ENCODE results near the gene PTPRM. TPM values are rescaled to one million over a fixed set of nuclear protein-coding genes. Genes with fewer than 3 reads are reported as not detected.

PTPRM gene
- total RNA-seq, 1 donor from 2014 or later: 42.1 TPM

DNA sequence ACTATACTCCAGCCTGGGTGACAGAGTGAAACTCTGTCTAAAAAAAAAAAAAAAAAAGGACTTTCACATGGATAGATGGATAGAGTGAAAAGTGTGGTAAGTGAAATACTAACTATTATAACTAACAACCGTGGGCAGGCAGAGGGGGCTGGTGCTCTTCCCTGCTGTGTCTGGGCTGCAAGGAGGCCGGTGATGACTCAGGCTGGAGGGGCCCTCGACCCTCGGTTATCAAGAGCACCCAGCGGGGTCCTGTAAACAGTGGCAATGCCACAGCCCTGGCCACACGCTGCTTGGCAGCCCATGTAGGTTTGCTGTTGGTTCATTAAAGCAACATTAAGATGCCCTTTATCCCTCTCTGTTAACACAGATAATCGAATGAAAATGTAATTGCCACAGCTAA is 857.4 kb downstream of the PTPRM start:
- no peak for FAIRE-seq
- no peak for DNase-seq (ENCODE audit: low read depth)
- TF ChIP-seq, protein P1, sequence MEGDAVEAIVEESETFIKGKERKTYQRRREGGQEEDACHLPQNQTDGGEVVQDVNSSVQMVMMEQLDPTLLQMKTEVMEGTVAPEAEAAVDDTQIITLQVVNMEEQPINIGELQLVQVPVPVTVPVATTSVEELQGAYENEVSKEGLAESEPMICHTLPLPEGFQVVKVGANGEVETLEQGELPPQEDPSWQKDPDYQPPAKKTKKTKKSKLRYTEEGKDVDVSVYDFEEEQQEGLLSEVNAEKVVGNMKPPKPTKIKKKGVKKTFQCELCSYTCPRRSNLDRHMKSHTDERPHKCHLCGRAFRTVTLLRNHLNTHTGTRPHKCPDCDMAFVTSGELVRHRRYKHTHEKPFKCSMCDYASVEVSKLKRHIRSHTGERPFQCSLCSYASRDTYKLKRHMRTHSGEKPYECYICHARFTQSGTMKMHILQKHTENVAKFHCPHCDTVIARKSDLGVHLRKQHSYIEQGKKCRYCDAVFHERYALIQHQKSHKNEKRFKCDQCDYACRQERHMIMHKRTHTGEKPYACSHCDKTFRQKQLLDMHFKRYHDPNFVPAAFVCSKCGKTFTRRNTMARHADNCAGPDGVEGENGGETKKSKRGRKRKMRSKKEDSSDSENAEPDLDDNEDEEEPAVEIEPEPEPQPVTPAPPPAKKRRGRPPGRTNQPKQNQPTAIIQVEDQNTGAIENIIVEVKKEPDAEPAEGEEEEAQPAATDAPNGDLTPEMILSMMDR (IDR thresholded peaks at IDR 0.05; ENCODE audit: insufficient read depth, low read length, severe bottlenecking): no peak
- no peak overlapping the region for H3K4me3 ChIP-seq (ENCODE audit: low read depth, low read length)
- H3K36me3 ChIP-seq (ENCODE audit: control insufficient read depth, insufficient read depth, low read length): no peaks in the 10 kb centered on the region
- no peaks in the 10 kb centered on the region for H3K27me3 ChIP-seq (ENCODE audit: control insufficient read depth, insufficient read depth, low read length)

DNA sequence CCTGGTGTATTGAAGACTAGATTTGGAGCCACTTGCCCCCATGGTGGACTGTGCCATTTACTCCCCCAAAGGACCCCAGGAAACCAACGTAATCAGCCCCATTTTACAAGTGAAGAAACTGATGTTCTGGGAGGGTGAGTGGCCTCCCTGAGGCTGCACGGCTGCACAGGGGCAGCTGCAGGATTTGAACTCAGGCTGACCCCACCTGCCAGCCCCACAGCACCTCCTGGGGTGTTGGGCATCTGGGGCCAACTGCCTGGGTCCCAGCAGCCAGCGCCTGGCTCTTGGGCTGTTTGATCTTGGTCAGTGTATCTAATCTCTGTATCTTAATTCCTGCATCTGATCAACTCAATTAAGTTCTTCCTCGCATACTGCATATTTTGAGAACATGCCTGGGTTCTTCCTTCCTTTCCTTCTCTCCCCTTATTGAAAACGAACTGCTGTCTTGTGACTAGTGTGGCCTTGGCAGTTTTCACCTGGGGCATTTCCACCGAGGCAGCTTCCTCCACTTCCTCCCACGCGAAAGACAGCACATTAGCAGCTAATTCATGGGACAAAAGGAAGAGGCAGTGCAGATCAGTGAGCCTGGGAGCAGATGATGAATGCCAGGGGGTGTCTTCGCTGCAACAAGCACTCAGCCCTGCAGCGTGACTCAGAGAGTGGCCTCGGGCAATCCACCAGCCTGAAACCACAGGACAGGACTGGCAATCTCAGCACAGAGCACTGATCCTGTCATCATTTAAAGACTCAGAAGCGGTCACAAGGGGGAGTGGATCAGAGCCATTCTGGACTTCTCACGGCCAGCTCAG is 858.0 kb downstream of the PTPRM start:
- DNase-seq (ENCODE audit: low read depth) (peak; percentile 86), FAIRE-seq (peak; percentile 97)
- no peaks in the 10 kb centered on the region for H3K27me3 ChIP-seq (ENCODE audit: control insufficient read depth, insufficient read depth, low read length)
- H3K36me3 ChIP-seq (ENCODE audit: control insufficient read depth, insufficient read depth, low read length): no peaks in the 10 kb centered on the region
- H3K4me3 ChIP-seq (ENCODE audit: low read depth, low read length): no peak overlapping the region
- TF ChIP-seq, protein P1 (IDR thresholded peaks at IDR 0.05; ENCODE audit: insufficient read depth, low read length, severe bottlenecking): no peak

DNA sequence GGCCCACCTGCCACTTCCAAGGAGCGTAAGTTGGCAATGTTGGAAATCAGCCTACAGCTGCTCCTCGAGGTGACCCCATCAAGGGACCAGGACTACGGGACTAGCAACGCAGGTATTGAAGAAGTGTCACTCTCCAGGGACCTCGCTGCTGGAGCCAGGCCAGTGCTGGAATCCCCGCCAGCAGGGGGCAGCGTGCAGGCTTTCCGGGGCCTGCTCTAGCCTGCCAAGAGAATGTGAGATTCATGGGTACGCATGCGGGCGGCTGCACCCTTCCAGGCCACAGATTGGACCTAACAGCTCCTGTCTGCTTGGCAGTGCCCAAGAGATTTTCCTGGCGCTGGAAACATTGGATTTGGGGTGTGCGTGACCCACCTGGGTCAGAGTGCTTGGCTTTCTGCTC is 859.3 kb downstream of the PTPRM start:
- FAIRE-seq (no peak), DNase-seq (ENCODE audit: low read depth) (no peak)
- Histone ChIP-seq H3K27me3 (ENCODE audit: control insufficient read depth, insufficient read depth, low read length) (no peaks in the 10 kb centered on the region), H3K4me3 (ENCODE audit: low read depth, low read length) (no peak overlapping the region), H3K36me3 (ENCODE audit: control insufficient read depth, insufficient read depth, low read length) (no peaks in the 10 kb centered on the region)
- TF ChIP-seq, protein P1 (IDR thresholded peaks at IDR 0.05; ENCODE audit: insufficient read depth, low read length, severe bottlenecking): peak; percentile 24

DNA sequence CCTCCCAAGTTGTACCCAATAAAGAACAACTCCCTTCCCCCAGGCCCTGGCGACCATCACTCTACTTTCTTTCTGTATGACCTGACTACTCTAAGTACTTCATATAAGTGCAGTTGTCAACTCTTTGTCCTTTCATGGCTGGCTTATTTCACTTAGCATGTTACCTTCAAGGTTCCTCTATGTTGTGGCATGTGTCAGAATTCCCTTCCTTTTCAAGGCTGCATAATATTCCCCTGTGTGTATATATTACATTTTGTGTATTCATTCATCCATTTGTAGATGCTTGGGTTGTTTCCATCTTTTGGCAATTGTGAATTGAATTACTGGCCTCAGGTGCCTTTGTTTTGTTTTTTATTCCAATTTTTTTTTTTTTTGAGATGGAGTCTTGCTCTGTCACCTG is 860.2 kb downstream of the PTPRM start:
- no peaks in the 10 kb centered on the region for H3K36me3 ChIP-seq (ENCODE audit: control insufficient read depth, insufficient read depth, low read length)
- TF ChIP-seq, protein P1 (IDR thresholded peaks at IDR 0.05; ENCODE audit: insufficient read depth, low read length, severe bottlenecking): no peak
- no peaks in the 10 kb centered on the region for H3K27me3 ChIP-seq (ENCODE audit: control insufficient read depth, insufficient read depth, low read length)
- DNase-seq (ENCODE audit: low read depth) (no peak), FAIRE-seq (no peak)
- no peak overlapping the region for H3K4me3 ChIP-seq (ENCODE audit: low read depth, low read length)

DNA sequence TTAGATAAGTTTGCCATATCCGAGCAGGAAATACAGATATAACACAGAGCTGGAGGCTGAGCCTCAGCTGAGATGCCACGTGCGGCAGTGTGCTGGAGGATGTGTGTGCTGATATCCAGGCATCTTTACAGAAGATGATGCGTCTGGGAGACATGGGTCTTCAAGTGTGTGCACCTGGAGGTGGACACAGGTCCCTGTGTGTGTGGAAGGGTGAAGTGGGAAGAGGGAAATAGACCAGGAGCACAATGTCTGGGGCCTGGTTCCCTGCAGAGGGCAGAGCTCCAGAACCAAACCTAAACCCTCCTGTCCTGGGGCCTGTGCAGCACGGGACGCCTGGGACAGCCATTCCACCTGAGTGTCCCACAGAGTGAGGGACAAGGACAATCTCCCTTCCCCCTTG is 861.8 kb downstream of the PTPRM start:
- FAIRE-seq: no peak
- no peak overlapping the region for H3K4me3 ChIP-seq (ENCODE audit: low read depth, low read length)
- no peaks in the 10 kb centered on the region for H3K36me3 ChIP-seq (ENCODE audit: control insufficient read depth, insufficient read depth, low read length)
- TF ChIP-seq, protein P1 (IDR thresholded peaks at IDR 0.05; ENCODE audit: insufficient read depth, low read length, severe bottlenecking): no peak
- no peak for DNase-seq (ENCODE audit: low read depth)
- H3K27me3 ChIP-seq (ENCODE audit: control insufficient read depth, insufficient read depth, low read length): no peaks in the 10 kb centered on the region

DNA sequence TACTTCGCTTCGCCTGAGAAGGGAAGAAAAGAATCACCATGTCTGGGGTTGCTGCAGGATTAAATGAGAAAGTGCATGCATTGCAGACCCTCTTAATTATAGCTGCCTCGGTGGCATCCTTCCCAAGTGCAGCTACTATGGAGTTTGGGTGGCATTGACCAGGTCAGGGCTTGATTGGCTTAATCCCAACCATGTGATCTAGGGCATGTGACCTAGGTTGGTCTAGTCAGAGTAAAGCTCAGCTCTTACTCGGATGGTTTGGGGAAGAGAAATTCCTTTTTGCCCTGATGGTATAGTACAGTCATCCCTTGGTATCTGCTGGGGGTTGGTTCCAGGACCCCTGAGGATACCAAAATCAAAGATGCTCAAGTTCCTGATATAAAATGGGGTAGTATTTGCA is 863.9 kb downstream of the PTPRM start:
- TF ChIP-seq, protein P1 (IDR thresholded peaks at IDR 0.05; ENCODE audit: insufficient read depth, low read length, severe bottlenecking): no peak
- H3K4me3 ChIP-seq (ENCODE audit: low read depth, low read length): no peak overlapping the region

More for the DNA sequence above, 863.9 kb downstream of the PTPRM start:
- FAIRE-seq: peak; percentile 79
- no peak for DNase-seq (ENCODE audit: low read depth)
- Histone ChIP-seq H3K27me3 (ENCODE audit: control insufficient read depth, insufficient read depth, low read length) (peaks cover 2% of the 10 kb centered on the region), H3K36me3 (ENCODE audit: control insufficient read depth, insufficient read depth, low read length) (no peaks in the 10 kb centered on the region)

All from bronchial epithelial cell (primary cell).